GM13976 (cell line): ENCODE results near the gene FOXC1.

Experiments used
- DNase-seq: peaks from one replicate; pipeline ENCODE4 v3.0.0; 2012; ENCODE audit warnings: low spot score
- CTCF ChIP-seq: IDR thresholded peaks from 2 replicates; pipeline ENCODE4 v1.5.1; 2012; ENCODE audit warnings: borderline replicate concordance, mild to moderate bottlenecking; ENCODE audit not compliant: insufficient read depth; ENCODE audit errors: extremely low read depth, missing control alignments, control extremely low read depth
- in situ Hi-C: fragments of 300-500 bp; cut with MboI; formaldehyde crosslinking; loops from one replicate; pipeline ENCODE4 v1.12.0; 2022; ENCODE audit warnings: low sequenced_read_pairs, mixed read lengths, inconsistent platforms; ENCODE audit not compliant: unreplicated experiment

The FOXC1 gene

GRCh38 chr6:1593286-1593957 lies 16.3 kb upstream of the FOXC1 start:
- in situ Hi-C loops: loop anchor here (10.0 to 25.0 kb wide), 2 partner anchors 761 to 1044 kb away; no protein-coding TSS in a partner anchor
- no peak for TF ChIP-seq CTCF
- no peak for DNase-seq

GRCh38 chr6:1593958-1594314 lies 15.8 kb upstream of the FOXC1 start:
- TF ChIP-seq CTCF: no peak
- no peak for DNase-seq
- in situ Hi-C loops: loop anchor here (10.0 to 25.0 kb wide), 2 partner anchors 761 to 1043 kb away; no protein-coding TSS in a partner anchor

DNA sequence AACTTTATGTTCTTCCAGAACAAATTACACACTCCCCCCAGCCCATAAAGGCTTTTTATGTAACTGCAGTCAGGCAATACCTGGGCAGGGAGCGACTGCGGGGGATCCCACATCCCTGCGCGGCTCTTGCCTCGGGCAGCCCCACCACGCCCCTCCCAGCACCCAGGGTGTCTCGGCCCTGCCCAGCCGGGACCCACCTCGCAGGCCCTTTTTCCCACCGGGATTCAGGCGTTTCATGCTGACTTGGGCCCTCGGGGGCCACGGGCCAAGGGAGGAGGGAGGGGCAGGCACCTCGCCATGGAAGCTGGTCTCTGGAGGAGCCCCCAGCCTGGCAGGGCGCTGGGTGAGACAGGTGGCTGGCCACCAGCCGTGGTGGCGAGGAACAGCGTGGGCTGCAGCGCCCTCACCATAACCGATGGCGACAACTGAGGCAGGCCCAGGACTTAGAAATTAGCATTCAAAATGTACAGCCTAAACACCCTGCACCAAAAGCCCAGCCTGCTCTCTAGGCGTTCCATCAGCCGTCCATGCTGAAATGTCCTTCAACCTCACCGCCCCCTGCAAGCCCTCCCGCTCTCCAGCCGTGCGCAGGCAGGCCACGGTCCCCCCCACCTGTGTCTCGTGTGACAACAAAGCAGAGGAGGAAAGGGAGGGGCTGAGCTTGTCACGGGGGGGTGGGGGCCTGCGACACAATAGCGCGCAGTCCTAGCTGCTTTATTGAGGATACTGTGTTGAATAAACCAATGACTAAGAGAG lies 15.1 kb upstream of the FOXC1 start:
- in situ Hi-C loops: loop anchor here (10.0 to 25.0 kb wide), 2 partner anchors 760 to 1043 kb away; no protein-coding TSS in a partner anchor
- no peak for DNase-seq
- TF ChIP-seq CTCF: no peak

DNA sequence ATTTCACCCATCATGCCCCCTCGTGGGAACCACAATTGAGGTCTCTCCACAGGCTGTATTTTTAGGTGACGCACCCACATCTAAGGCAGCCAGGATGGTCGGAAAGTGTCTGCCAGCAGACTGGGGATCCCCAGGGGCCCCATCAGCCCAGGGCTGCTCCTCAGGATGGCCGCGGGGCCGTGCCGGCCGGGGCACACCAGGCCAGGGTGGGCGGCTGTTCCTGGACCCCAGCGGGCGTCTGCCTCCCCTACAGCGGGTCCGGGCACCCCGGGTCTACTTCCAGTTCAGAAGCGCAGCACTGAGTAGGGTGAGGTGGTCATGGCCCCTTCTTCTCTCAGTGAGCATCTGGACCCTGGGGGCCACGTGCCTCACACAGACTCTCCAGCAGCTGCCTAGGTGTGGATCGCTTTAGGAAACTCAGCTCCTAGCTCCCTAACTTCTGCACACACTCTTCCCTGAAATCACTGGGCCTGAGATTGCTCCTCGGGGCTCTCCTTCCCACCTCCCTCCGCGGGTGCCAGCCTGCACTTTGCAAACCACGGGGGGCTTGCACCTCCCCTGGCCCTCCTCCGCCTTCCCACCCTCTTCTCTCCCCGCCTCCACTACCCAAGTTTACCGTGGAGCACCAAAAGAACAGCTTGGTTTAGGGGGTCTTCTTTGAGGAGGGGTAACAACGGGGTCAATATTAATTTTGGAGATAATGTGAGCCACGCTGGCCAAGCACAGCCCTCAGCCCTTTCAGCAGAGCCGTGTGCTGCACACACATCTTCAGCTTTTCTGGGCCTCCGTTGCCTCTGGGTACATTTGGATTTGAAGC lies 14.2 kb upstream of the FOXC1 start:
- no peak for DNase-seq
- in situ Hi-C loops: loop anchor here (10.0 to 25.0 kb wide), 2 partner anchors 759 to 1042 kb away; no protein-coding TSS in a partner anchor
- no peak for TF ChIP-seq CTCF

DNA sequence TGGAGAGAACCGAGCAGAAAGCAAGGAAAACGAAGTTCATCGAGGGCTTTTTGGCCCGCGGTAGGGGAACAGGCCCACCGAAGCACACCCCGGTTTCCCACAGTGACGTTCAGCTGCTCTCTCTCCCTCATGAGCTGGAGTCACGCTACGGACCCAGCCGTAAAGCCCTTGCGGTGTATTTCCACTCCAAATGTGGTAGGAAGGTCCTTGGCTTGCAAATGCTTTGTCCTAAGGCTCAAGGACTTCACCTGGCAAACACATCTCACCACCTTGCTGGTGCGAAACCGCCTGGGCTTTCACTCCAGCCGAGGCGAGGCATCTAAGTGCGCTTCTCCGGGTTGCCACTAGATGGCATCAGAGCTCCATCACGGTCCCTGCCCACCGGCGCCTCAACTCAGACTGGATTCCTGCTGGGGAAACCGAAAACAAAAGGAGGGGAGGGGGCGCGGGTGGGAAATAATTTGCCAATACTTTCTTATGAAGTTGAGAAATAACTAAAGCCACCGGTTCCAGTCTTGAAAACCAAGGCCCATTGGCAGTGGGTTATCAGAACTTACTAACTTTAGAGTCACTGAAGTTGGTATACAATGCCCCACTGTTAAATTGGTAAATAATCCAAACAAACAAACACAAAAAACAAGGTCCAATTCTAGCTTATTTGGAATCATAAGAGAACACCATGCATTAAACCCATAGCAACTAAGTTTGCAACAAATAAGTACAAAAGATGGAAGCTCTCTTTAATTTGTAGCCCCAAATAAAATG lies 13.4 kb upstream of the FOXC1 start:
- TF ChIP-seq CTCF: peak; percentile 79
- DNase-seq: peak; percentile 86
- in situ Hi-C loops: loop anchor here (10.0 to 25.0 kb wide), 2 partner anchors 759 to 1041 kb away; no protein-coding TSS in a partner anchor
